HEK293T (cell line): ENCODE results near the gene EXTL1.

Source experiments
- ARNT ChIP-seq: fragments of 450-650 bp; IDR thresholded peaks from 2 replicates; pipeline ENCODE4 v1.6.1; 2017; ENCODE audit warnings: mild to moderate bottlenecking
- CTBP1 ChIP-seq: fragments of 450-650 bp; IDR thresholded peaks from 2 replicates; pipeline ENCODE4 v1.6.1; 2016; ENCODE audit warnings: borderline replicate concordance
- FOXA1 ChIP-seq: fragments of 450-650 bp; IDR thresholded peaks from 2 replicates; pipeline ENCODE4 v1.6.1; 2016; ENCODE audit warnings: mild to moderate bottlenecking
- FOXK2 ChIP-seq: fragments of 450-650 bp; IDR thresholded peaks from 2 replicates; pipeline ENCODE4 v1.6.1; 2016; ENCODE audit warnings: mild to moderate bottlenecking
- FOXM1 ChIP-seq: fragments of 450-650 bp; IDR thresholded peaks from 2 replicates; pipeline ENCODE4 v1.6.1; 2017; ENCODE audit warnings: mild to moderate bottlenecking, borderline replicate concordance
- HDGF ChIP-seq: fragments of 450-650 bp; IDR thresholded peaks from 2 replicates; pipeline ENCODE4 v1.6.1; 2017; ENCODE audit warnings: antibody characterized with exemption, borderline replicate concordance
- LEF1 ChIP-seq: fragments of 450-650 bp; IDR thresholded peaks from 2 replicates; pipeline ENCODE4 v1.6.1; 2017; ENCODE audit warnings: mild to moderate bottlenecking, borderline replicate concordance
- PKNOX1 ChIP-seq: fragments of 450-650 bp; IDR thresholded peaks from 2 replicates; pipeline ENCODE4 v1.6.1; 2016
- SP1 ChIP-seq: fragments of 450-650 bp; IDR thresholded peaks from 2 replicates; pipeline ENCODE4 v1.6.1; 2017
- SUZ12 ChIP-seq: fragments of 450-650 bp; IDR thresholded peaks from 2 replicates; pipeline ENCODE4 v1.6.1; 2016; ENCODE audit warnings: mild to moderate bottlenecking
- TARDBP ChIP-seq: fragments of 450-650 bp; IDR thresholded peaks from 2 replicates; pipeline ENCODE4 v1.6.1; 2016
- ZNF384 ChIP-seq: fragments of 450-650 bp; IDR thresholded peaks from 2 replicates; pipeline ENCODE4 v1.6.1; 2016

GRCh38 chr1:26079960-26080814 lies 58.6 kb downstream of the EXTL1 start:
- TF ChIP-seq PKNOX1 (no peak), SP1 (no peak), FOXA1 (no peak), ZNF384 (no peak), LEF1 (no peak), FOXM1 (no peak), CTBP1 (no peak), TARDBP (no peak), HDGF (no peak), ARNT (no peak), FOXK2 (no peak), SUZ12 (no peak)
